Effector memory CD4-positive, alpha-beta T cell (primary cell): ENCODE measurements around the gene POMGNT1.

Source experiments
- DNase-seq, 3 donors: peaks; one replicate each; pipeline ENCODE4 v3.0.0-alpha.2; 2020
- H3K27ac ChIP-seq: 2 replicates; pipeline ENCODE4 v1.7.0; 2013; ENCODE audit warnings: mild to moderate bottlenecking, low read length, moderate library complexity; ENCODE audit not compliant: insufficient read depth, poor library complexity, severe bottlenecking
- H3K27me3 ChIP-seq: replicated peaks from 2 replicates; pipeline ENCODE4 v1.7.0; 2013; ENCODE audit warnings: mild to moderate bottlenecking, low read length; ENCODE audit not compliant: insufficient read depth, control insufficient read depth, poor library complexity, severe bottlenecking
- H3K36me3 ChIP-seq: 2 replicates; pipeline ENCODE4 v1.7.0; 2013; ENCODE audit warnings: mild to moderate bottlenecking, low read length, moderate library complexity; ENCODE audit not compliant: control insufficient read depth, insufficient read depth
- H3K4me1 ChIP-seq: 2 replicates; pipeline ENCODE4 v1.7.0; 2013; ENCODE audit warnings: low read length, mild to moderate bottlenecking; ENCODE audit not compliant: control insufficient read depth, insufficient read depth, poor library complexity, severe bottlenecking
- H3K4me3 ChIP-seq: 2 replicates; pipeline ENCODE4 v1.7.0; 2013; ENCODE audit warnings: low read length, low read depth, mild to moderate bottlenecking; ENCODE audit not compliant: insufficient read depth, poor library complexity, severe bottlenecking
- H3K9me3 ChIP-seq: 2 replicates; pipeline ENCODE4 v1.7.0; 2013; ENCODE audit warnings: mild to moderate bottlenecking, low read length, moderate library complexity; ENCODE audit not compliant: control insufficient read depth

Gene POMGNT1

DNA sequence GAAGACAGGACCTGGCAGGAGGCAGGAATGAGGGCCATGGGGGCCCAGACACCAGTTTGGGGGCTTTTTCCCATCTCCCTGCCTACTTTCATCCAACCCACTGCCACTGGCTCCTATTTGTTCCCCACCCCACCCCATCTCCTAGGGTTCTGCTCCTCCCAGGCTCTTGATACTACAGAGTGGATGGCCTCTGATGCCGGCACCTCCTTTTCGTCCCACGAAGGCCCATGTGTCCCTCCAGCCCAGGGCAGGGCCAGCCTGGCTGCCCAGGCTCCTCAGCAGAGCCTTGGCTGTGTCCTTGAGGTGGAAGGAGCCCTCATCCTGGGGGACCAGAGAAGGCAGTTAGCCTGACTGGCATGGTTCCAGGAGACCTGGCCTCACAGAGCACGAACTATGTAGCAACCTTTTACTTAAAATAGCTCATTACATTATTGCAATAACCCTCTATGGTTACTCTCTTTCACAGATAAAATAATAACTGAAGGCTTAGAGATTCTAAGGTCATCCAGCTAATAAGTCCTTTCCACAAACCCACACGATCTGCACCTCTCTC, 3.5 kb downstream of the POMGNT1 start:
- Histone ChIP-seq H3K4me3 (no peak overlapping the region), H3K36me3 (peaks cover 51% of the 10 kb centered on the region), H3K9me3 (no peaks in the 10 kb centered on the region), H3K27ac (no peak overlapping the region), H3K27me3 (no peaks in the 10 kb centered on the region), H3K4me1 (peaks cover 7% of the 10 kb centered on the region)
- no peak for DNase-seq

DNA sequence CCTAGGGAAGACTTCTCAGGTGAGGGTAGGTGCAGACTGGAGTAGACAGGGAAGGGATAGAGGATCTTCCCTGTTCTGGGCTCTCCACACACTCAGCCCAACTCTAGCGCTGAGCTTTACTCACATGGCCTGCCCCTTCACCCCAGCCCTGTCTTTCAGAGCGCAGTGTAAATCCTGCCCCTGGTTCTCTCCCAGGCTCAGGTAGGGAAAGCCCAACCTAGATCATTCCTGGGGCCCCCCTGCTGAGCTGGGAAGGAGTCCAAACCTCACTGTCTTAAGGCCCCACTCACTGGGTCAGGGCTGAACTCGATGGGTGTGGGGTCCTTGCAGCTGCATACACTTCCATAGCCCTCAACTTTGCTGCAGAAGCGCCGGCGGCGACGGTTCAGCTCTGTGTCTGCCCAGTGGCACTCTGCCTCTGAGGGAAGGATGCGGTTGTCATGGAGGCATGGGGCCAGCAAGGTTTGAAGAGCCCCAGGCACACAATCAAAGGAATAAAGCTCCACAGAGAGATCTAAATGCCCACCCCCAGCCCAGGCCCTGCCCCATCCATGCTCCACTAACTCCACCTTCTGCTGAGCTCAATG, 4.2 kb downstream of the POMGNT1 start:
- Histone ChIP-seq H3K4me3 (no peak overlapping the region), H3K4me1 (peaks cover 7% of the 10 kb centered on the region), H3K27ac (no peak overlapping the region), H3K36me3 (peaks cover 56% of the 10 kb centered on the region), H3K27me3 (no peaks in the 10 kb centered on the region), H3K9me3 (no peaks in the 10 kb centered on the region)
- no peak for DNase-seq

GRCh38 chr1:46193285-46193684, 4.9 kb downstream of the POMGNT1 start:
- Histone ChIP-seq H3K36me3 (peaks cover 56% of the 10 kb centered on the region), H3K9me3 (no peaks in the 10 kb centered on the region), H3K27me3 (no peaks in the 10 kb centered on the region), H3K4me1 (peaks cover 7% of the 10 kb centered on the region), H3K27ac (no peak overlapping the region), H3K4me3 (no peak overlapping the region)
- no peak for DNase-seq

GRCh38 chr1:46192171-46192570, 6.1 kb downstream of the POMGNT1 start:
- Histone ChIP-seq H3K27ac (no peak overlapping the region), H3K4me1 (no peaks in the 10 kb centered on the region), H3K4me3 (no peak overlapping the region), H3K36me3 (peaks cover 61% of the 10 kb centered on the region), H3K27me3 (no peaks in the 10 kb centered on the region), H3K9me3 (no peaks in the 10 kb centered on the region)
- no peak for DNase-seq

GRCh38 chr1:46191033-46191701, 7.1 kb downstream of the POMGNT1 start:
- Histone ChIP-seq H3K36me3 (peaks cover 54% of the 10 kb centered on the region), H3K4me1 (no peaks in the 10 kb centered on the region), H3K27me3 (no peaks in the 10 kb centered on the region), H3K27ac (no peak overlapping the region), H3K9me3 (no peaks in the 10 kb centered on the region), H3K4me3 (no peak overlapping the region)
- no peak for DNase-seq

DNA sequence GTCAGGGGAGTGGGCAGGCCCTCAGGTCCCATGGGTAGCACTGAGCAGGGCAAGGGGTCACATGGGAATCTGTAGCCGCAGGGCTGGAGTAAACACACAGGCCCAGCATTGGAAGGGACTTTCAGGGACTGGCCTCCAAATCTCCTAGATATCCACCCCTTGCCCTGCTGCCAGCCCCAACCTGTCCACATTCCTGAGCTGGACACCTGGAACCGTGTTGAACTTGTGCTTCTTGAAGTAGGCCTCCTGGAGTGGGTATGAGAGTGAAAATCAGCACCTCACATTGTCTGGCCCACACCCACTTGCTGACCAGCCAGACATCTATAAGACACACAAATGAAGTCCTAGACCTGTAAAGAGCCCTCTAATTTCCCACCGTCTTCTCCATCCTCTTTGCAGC, 7.7 kb downstream of the POMGNT1 start:
- no peak for DNase-seq
- Histone ChIP-seq H3K4me3 (no peak overlapping the region), H3K4me1 (no peaks in the 10 kb centered on the region), H3K36me3 (peaks cover 53% of the 10 kb centered on the region), H3K27ac (no peak overlapping the region), H3K27me3 (no peaks in the 10 kb centered on the region), H3K9me3 (no peaks in the 10 kb centered on the region)

DNA sequence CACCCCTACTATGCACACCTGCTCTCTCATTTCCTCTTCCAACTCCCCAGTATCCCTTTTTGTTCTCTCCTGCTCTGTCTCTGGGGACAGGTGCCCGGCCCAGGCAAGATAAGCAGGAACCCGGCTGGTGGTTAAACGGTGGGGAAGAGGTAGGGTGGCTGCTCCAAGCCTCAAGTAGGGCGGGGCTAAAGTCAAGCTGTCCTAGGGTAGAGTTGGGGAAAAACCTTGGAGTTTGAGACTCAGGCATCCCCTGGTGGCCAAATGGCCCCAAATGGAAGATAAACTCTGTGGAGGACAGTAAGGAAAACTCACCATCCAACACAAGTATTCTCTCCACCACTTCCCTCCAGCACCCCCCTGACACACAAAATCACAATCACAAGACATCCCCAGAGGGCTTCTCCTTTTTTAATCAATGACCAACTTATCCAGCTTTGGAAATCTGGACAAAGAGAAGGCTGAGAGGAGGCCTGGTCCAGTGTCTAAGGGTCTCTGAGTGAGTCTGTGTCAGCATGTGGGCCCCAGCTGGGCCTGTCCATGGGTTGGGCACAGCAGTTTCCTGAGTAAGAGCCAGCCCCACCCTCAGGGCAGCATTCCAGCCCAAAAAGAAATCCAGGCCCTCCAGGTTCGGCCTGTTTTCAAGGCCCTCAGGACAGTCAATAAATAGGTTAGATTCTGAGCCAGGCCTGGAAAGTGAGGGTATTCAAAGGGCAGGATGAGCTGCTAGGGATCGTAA, 9.8 kb downstream of the POMGNT1 start:
- no peak for DNase-seq
- H3K27ac ChIP-seq, result no peak overlapping the region
- H3K4me1 ChIP-seq, result no peaks in the 10 kb centered on the region
- H3K27me3 ChIP-seq, result no peaks in the 10 kb centered on the region
- peaks cover 37% of the 10 kb centered on the region for H3K36me3 ChIP-seq
- no peaks in the 10 kb centered on the region for H3K9me3 ChIP-seq
- H3K4me3 ChIP-seq, result no peak overlapping the region

GRCh38 chr1:46187106-46187869, 10.9 kb downstream of the POMGNT1 start:
- peaks cover 29% of the 10 kb centered on the region for H3K36me3 ChIP-seq
- H3K4me3 ChIP-seq, result no peak overlapping the region
- H3K4me1 ChIP-seq, result no peaks in the 10 kb centered on the region
- DNase-seq, result no peak
- H3K27ac ChIP-seq, result no peak overlapping the region
- no peaks in the 10 kb centered on the region for H3K9me3 ChIP-seq
- H3K27me3 ChIP-seq, result no peaks in the 10 kb centered on the region

- no peak overlapping the region for H3K4me3 ChIP-seq
- H3K27me3 ChIP-seq, result no peaks in the 10 kb centered on the region
- no peaks in the 10 kb centered on the region for H3K9me3 ChIP-seq
- no peak for DNase-seq
- no peak overlapping the region for H3K27ac ChIP-seq
- peaks cover 20% of the 10 kb centered on the region for H3K36me3 ChIP-seq
- no peaks in the 10 kb centered on the region for H3K4me1 ChIP-seq
Measured at GRCh38 chr1:46186076-46186475, 12.2 kb downstream of the POMGNT1 start.
